ENCODE measurements around the gene GSTT2. TPM values are rescaled to one million over a fixed set of nuclear protein-coding genes. Genes with fewer than 3 reads are reported as not detected.
"Not testable (repeated sequence)": the region's sequence is repeated elsewhere in the genome, so short reads cannot be mapped to it uniquely, and the experiment has no call there.

Gene GSTT2
- total and polyA plus RNA-seq, 9 of the 15 experiments (the other 6 are each of a cell fraction or from before 2014, with no cell fraction given), result not detected

DNA sequence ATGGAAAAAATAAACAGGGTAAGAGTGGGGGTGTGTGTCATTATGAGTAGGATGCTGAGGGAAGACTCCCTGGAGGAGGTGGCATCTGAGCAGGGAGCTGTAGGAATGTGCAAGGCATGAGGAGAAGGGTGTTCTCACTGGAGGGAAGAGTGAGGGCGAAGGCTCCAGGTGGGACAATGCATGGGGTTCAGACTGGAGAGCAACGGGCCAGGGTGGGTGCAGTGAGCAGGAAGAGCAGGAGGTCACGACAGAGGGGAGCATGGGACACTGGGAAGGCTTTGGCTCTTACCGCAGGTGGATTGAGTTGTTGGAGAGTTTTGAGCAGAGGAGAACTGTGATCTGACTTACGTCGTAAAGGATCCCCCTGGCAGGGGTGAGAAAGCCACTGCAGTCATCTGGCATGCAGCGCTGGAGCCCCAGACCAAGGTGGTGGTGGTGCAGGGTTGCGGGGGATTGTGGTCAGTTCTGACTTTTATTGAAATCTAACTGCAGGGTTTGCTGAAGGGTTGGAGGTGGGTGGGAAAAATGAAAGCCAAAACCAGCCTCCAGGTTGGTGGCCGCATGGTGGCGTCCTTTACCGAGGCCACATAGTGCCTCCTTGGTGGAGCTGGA lies 27.0 kb upstream of the GSTT2 start:
- TF ChIP-seq, protein P1, sequence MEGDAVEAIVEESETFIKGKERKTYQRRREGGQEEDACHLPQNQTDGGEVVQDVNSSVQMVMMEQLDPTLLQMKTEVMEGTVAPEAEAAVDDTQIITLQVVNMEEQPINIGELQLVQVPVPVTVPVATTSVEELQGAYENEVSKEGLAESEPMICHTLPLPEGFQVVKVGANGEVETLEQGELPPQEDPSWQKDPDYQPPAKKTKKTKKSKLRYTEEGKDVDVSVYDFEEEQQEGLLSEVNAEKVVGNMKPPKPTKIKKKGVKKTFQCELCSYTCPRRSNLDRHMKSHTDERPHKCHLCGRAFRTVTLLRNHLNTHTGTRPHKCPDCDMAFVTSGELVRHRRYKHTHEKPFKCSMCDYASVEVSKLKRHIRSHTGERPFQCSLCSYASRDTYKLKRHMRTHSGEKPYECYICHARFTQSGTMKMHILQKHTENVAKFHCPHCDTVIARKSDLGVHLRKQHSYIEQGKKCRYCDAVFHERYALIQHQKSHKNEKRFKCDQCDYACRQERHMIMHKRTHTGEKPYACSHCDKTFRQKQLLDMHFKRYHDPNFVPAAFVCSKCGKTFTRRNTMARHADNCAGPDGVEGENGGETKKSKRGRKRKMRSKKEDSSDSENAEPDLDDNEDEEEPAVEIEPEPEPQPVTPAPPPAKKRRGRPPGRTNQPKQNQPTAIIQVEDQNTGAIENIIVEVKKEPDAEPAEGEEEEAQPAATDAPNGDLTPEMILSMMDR (IDR thresholded peaks at IDR 0.05 in 2 of 3, conservative IDR thresholded peaks at IDR 0.05 in 1 of 3; ENCODE audit: insufficient read depth in 2 of 3, low read depth in 1 of 3, low read length in 3 of 3), result peak in 2 of 3 experiments; percentile 12 to 40; a peak in 1 of 6 replicates
- TF ChIP-seq ZFP36 (IDR thresholded peaks at IDR 0.05; ENCODE audit: low read depth, low read length, partially characterized antibody), result peak; percentile 38
- 45% methylated on average over 9 of the region's 11 CpGs for WGBS (ENCODE audit: insufficient coverage, low coverage, missing lambda C conversion rate)
- in situ Hi-C loops (cut with MboI), result loop anchor here (10.0 to 25.0 kb wide), 2 partner anchors 222 to 559 kb away; no protein-coding TSS in a partner anchor
- H2AFZ ChIP-seq (ENCODE audit: low read depth, low read length); H3K4me3 ChIP-seq; H3K9me1 ChIP-seq (ENCODE audit: control insufficient read depth, insufficient read depth, low read length); H3K79me2 ChIP-seq (ENCODE audit: control insufficient read depth, insufficient read depth, low read length); H3K4me1 ChIP-seq (replicated peaks in 1 of 2; ENCODE audit: control insufficient read depth in 2 of 2, insufficient read depth in 2 of 2, low read length in 2 of 2); DNase-seq (ENCODE audit: extremely low read depth in 1 of 4, low spot score in 3 of 4); H3K9ac ChIP-seq (ENCODE audit: insufficient read depth in 1 of 2, low read depth in 2 of 2, low read length in 2 of 2); H3K4me2 ChIP-seq (ENCODE audit: insufficient read depth, low read length); H3K27ac ChIP-seq (ENCODE audit: extremely low read depth, low read depth, low read length); H3K36me3 ChIP-seq (ENCODE audit: control insufficient read depth, insufficient read depth, low read length); H4K20me1 ChIP-seq (replicated peaks; ENCODE audit: control insufficient read depth, insufficient read depth, low read length); H3K9me3 ChIP-seq (replicated peaks; ENCODE audit: control insufficient read depth, insufficient read depth, low read depth, low read length); H3K27me3 ChIP-seq (ENCODE audit: control insufficient read depth in 2 of 2, insufficient read depth in 2 of 2, low read length in 2 of 2); POLR2A ChIA-PET; CTCF ChIA-PET (ENCODE audit: low intra/inter-chr PET ratio): not testable (repeated sequence)
- TSS peak; percentile 88 for BruUV-seq (replicated peaks)
- intact Hi-C loops (cut with micrococcal nuclease), result loop anchor here (10.0 kb wide), 1 partner anchor 232 kb away; the partner anchor contains the start of gene SUSD2
- FAIRE-seq (peak; percentile 46), ATAC-seq (peak; percentile 57)

Data from K562 (cell line).